Right renal pelvis (tissue), 4 donors: ENCODE measurements around the gene COL9A1. TPM values are rescaled to one million over a fixed set of nuclear protein-coding genes. Genes with fewer than 3 reads are reported as not detected.
A peak's percentile ranks its signal among the peaks of the same experiment; 100 is the strongest.
"Not testable (repeated sequence)": the region's sequence is repeated elsewhere in the genome, so short reads cannot be mapped to it uniquely, and the experiment has no call there.

Source experiments
- DNase-seq, 4 donors: peaks; one replicate each; pipeline ENCODE4 v3.0.0-alpha.2; 2013; ENCODE audit warnings: low read depth in 4 of 4, low spot score in 3 of 4, missing footprints in 1 of 4
- polyA plus RNA-seq, 4 donors: library from polyadenylated mRNA; unstranded; fragments of 120-200 nt; gene quantifications; one replicate each; pipeline ENCODE4 v1.2.1, GENCODE V29; 2013; ENCODE audit not compliant: insufficient read length in 4 of 4

The COL9A1 gene
- polyA plus RNA-seq, result 10 to 100 TPM; 29.6 to 49.0 (median 36.4) TPM

- DNase-seq, result no peak
Measured at GRCh38 chr6:70303034-70303525, at the start of gene COL9A1. Gene COL9A1, minus strand, starts transcription at chr6:70303084. Its CDS starts 160 bp downstream, at chr6:70302924.

DNA sequence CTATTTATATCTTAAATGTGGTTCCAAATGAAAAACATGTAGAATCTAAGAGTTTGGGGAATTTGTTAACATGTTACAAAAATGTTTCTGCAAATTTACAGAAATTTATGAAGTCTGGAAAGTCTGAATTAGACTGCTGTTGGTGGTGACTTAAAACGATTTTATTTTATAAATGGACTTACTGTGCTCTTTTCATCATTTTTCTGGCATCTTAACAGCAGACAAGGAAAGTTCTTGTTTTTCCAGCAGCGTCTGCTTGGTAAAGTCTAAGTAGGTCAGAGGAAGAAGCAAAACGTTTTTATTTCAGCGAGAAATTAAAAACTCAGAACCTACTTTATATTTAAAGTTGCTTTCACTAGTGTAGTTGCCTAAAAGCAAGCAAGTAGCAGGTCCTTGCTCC is 48.6 kb upstream of the COL9A1 start:
- DNase-seq, result no peak

GRCh38 chr6:70345619-70346018 is 42.7 kb upstream of the COL9A1 start:
- no peak for DNase-seq

- DNase-seq, result no peak
Measured at GRCh38 chr6:70343313-70343712, 40.4 kb upstream of the COL9A1 start.

- DNase-seq, result not testable (repeated sequence)
Measured at GRCh38 chr6:70339810-70340209, 36.9 kb upstream of the COL9A1 start.

GRCh38 chr6:70338775-70339174 is 35.9 kb upstream of the COL9A1 start:
- no peak for DNase-seq

GRCh38 chr6:70337743-70338105 is 34.8 kb upstream of the COL9A1 start:
- DNase-seq, result no peak

GRCh38 chr6:70336996-70337742 is 34.3 kb upstream of the COL9A1 start:
- DNase-seq, result no peak

- no peak for DNase-seq
Measured at GRCh38 chr6:70327036-70327435, 24.2 kb upstream of the COL9A1 start.

GRCh38 chr6:70325009-70325408 is 22.1 kb upstream of the COL9A1 start:
- DNase-seq, result no peak

DNA sequence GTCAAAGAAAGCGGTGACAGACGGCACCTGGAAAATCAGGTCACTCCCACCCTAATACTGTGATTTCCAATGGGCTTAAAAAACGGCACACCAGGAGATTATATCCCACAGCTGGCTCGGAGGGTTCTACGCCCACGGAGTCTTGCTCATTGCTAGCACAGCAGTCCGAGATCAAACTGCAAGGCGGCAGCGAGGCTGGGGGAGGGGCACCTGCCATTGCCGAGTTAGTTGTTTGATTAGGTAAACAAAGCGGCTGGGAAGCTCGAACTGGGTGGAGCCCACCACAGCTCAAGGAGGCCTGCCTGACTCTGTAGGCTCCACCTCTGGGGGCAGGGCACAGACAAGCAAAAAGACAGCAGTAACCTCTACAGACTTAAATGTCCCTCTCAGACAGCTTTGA is 14.9 kb upstream of the COL9A1 start:
- DNase-seq, result not testable (repeated sequence)

DNA sequence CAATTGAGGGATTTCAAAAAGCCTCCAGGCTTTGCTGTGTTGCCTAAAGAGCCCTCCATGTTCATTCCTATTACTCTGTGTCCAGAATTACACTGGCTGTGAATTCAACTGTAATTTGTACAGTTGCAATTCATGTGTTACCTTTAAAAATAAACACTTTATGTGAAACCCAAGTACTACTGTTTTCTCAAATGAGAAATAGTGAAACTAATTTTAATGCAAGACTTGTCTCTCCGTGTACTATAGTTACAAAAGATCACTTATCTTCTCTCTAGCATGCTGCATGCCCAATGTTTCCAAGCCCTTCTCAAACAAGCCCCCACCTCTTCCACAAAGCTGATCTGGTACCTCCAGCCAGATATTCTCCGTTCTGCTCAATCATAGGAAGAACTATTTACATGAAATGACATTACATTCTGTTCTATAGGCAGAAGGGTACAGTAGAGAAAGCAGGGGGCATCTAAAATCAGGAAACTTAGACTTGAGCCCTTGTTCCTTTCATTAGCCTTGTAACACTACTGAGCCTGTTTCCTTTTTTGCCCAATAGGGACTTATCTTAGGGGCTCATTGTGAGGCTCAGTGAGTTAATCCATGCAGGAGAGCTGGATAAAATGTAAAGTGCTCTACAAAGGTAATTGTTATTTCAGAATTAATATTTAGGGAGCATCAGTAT is 12.3 kb upstream of the COL9A1 start:
- DNase-seq, result no peak

DNA sequence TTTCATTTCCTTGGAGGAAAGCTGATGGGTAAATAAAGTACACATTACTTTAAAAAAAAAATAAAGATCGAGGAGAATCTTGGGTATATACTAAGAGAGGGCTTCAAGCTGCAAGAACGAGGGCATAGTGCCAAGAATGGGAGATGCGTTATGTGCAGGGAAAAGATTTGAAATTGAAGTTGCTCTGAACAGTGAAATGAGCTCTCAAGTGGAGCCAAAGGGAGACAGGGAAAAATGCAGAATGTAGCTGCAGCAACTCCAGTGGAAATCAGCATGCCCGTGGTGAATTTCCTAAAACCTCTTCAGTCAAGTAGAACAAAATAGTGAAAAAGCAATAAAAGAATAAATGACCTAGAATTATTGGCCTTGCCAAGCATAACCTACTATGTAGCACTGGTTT is 11.4 kb upstream of the COL9A1 start:
- no peak for DNase-seq

DNA sequence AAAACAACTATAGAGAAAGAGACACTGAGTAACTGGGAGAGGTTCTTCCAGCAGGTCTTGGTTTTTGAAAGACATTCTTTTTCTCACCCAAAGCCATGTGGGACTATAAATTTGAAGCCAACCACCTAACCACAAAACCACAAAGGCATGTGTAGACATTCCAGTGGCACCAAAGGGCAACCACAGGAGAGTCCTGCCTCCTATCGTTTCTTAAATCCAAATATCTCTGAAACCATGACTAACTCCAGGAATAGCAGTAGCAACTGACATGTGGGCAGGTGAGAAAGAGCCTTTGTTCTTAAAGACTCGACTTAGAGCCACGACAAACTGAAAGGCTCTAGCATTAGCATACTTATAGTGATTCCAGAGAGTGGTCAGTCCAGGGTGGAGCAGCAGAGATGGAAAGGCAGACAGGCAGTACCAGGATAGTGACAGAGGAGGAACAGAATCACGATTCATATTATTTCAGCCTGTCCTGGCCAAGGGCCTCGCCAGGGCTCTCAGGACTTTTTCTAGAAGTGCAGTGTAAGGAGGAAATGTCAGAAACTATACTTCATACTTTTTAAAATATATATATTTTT is 9.4 kb upstream of the COL9A1 start:
- DNase-seq, result no peak

DNA sequence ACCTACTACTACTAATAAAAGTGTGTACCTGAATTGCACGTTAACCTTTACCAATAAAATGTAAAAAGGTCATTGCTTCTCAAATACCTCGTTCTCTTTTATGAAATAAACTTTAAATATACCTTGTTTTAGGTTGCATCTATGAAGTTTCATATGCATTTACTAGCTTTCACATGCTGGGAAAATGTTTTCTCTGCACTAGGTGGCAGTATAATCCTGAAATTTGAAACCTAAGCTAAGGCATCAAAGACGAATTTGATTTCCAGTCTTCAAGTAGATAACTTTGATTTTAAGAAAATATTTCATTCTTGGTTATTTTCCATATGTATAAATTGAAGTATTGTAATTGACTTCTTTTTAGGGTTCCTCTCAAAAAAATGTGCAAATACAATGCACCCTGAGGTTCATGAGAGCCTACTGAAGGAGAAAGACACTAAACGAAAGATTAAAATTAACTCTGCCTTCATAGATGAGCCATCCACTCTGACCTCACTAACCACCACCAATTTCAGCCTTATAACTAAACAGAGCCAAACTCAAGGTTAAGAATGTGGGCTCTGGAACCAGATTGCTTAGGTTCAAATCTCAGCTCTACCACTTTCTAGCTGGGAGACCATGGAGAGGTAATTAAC is 7.3 kb upstream of the COL9A1 start:
- peak in 3 of 4 donors; percentile 20 to 47 (median 28) for DNase-seq

DNA sequence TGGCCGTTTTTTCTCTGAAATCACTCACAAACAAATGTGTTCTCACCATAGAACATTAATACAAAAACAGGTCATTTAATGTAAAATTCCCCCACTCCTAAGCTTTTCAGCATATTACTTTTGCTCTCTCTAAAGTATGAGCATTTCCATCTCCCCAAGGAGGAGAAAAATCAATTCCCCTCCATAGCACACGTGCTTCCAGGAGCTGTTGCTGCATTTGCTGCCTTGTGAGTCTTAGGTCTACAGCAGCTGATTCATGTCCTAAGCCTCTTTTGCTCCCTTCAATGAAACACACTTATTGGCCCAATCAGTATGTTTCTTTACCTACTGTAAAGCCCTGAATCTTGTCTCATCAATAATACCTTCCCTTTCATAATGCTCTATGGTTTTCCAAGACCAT is 6.4 kb upstream of the COL9A1 start:
- DNase-seq, result no peak

DNA sequence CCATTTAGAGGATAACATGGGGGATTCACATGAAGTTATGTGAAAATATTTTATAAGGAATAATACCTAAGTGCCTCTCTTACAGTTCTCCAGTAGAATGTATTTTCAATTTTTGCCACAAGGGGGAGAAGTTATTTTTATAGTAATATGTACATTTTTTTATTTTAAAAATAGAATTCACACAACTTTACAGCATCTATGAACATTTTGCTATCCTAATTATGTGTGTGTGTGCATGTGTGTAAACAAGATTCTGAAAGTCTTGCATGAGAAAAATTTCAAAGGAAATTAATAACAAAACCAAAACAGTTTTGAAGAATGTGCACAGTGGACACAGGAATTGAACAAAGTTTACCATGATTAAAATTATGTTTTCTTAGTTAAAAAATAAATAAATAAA is 5.3 kb upstream of the COL9A1 start:
- DNase-seq, result not testable (repeated sequence)

- no peak for DNase-seq
Measured at GRCh38 chr6:70307008-70307407, 4.1 kb upstream of the COL9A1 start.

- no peak for DNase-seq
Measured at GRCh38 chr6:70304616-70305015, 1.7 kb upstream of the COL9A1 start.

- no peak for DNase-seq
Measured at GRCh38 chr6:70299456-70299855, 3.4 kb downstream of the COL9A1 start.

DNA sequence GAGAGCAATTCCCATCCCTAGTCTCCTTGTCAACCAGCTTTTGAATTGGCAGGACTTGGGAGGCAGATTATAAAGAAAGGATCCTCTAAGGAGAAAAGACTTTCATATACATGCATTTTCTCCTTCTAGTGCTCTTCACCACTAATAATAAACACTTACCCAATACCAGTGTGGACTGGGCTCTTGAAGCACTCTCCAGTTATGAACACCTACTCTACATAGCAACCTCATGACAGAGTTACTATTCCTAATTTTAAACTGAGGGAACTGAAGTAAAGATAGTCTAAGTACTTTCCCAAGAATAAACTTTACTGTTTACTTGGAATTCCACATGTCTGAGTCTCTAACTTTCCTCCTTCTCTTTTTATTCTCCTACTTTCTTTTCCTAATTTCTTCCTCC is 4.8 kb downstream of the COL9A1 start:
- DNase-seq, result no peak
